ENCODE results near the gene ATP6V0E2.

The ATP6V0E2 gene

GRCh38 chr7:149839933-149840332, 33.8 kb upstream of the ATP6V0E2 start:
- DNase-seq (ENCODE audit: low read depth), result no peak
- H3K4me3 ChIP-seq (ENCODE audit: control insufficient read depth, low read depth, low read length), result no peak overlapping the region
- TF ChIP-seq CTCF (IDR thresholded peaks at IDR 0.05; ENCODE audit: control insufficient read depth, insufficient read depth, low read depth, low read length, missing control alignments), result no peak

GRCh38 chr7:149843566-149843965, 30.2 kb upstream of the ATP6V0E2 start:
- no peak for DNase-seq (ENCODE audit: low read depth)
- no peak overlapping the region for H3K4me3 ChIP-seq (ENCODE audit: control insufficient read depth, low read depth, low read length)
- no peak for TF ChIP-seq CTCF (IDR thresholded peaks at IDR 0.05; ENCODE audit: control insufficient read depth, insufficient read depth, low read depth, low read length, missing control alignments)

- no peak overlapping the region for H3K4me3 ChIP-seq (ENCODE audit: control insufficient read depth, low read depth, low read length)
- TF ChIP-seq CTCF (IDR thresholded peaks at IDR 0.05; ENCODE audit: control insufficient read depth, insufficient read depth, low read depth, low read length, missing control alignments), result no peak
- DNase-seq (ENCODE audit: low read depth), result no peak
These were observed 29.3 kb upstream of the ATP6V0E2 start for GRCh38 chr7:149844445-149844844.

GRCh38 chr7:149845257-149845980, 28.4 kb upstream of the ATP6V0E2 start:
- no peak overlapping the region for H3K4me3 ChIP-seq (ENCODE audit: control insufficient read depth, low read depth, low read length)
- TF ChIP-seq CTCF (IDR thresholded peaks at IDR 0.05; ENCODE audit: control insufficient read depth, insufficient read depth, low read depth, low read length, missing control alignments), result no peak
- no peak for DNase-seq (ENCODE audit: low read depth)

GRCh38 chr7:149846021-149846420, 27.7 kb upstream of the ATP6V0E2 start:
- H3K4me3 ChIP-seq (ENCODE audit: control insufficient read depth, low read depth, low read length), result no peak overlapping the region
- TF ChIP-seq CTCF (IDR thresholded peaks at IDR 0.05; ENCODE audit: control insufficient read depth, insufficient read depth, low read depth, low read length, missing control alignments), result no peak
- DNase-seq (ENCODE audit: low read depth), result no peak

- no peak overlapping the region for H3K4me3 ChIP-seq (ENCODE audit: control insufficient read depth, low read depth, low read length)
- no peak for DNase-seq (ENCODE audit: low read depth)
- TF ChIP-seq CTCF (IDR thresholded peaks at IDR 0.05; ENCODE audit: control insufficient read depth, insufficient read depth, low read depth, low read length, missing control alignments), result no peak
These were observed 27.2 kb upstream of the ATP6V0E2 start for GRCh38 chr7:149846436-149847046.

Data from AG09309 (cell line).